COLO829 (cell line): Measurements from ENCODE around the gene BEND3.
A peak's percentile ranks its signal among the peaks of the same experiment; 100 is the strongest.
"Not testable (repeated sequence)": the region's sequence is repeated elsewhere in the genome, so short reads cannot be mapped to it uniquely, and the experiment has no call there.

Experiments used
- DNase-seq: peaks from one replicate; pipeline ENCODE4 v3.0.0; 2012; ENCODE audit warnings: low spot score

Gene BEND3

DNA sequence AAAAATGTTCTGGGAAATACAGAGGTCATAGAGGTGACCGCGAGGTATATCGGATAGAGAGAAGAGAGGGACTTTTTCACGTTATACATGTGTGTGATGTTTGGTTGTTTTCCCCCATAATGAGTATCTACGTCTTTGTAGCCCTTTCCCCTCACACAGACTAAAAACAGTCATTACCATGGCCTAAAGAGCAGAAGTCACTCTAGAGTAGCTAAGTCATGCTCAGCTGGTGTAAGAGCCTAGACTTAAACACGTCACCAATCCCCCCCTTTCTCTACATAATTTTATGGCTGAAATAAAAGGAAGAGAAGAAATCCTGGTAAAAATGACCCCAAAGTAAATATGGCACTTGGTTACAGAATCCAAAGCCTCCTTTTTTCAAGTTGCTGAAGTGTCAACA lies 6.0 kb upstream of the BEND3 start:
- no peak for DNase-seq

- no peak for DNase-seq
Measured at GRCh38 chr6:107120404-107120803, 5.1 kb upstream of the BEND3 start.

GRCh38 chr6:107118976-107119375 lies 3.7 kb upstream of the BEND3 start:
- DNase-seq = no peak

DNA sequence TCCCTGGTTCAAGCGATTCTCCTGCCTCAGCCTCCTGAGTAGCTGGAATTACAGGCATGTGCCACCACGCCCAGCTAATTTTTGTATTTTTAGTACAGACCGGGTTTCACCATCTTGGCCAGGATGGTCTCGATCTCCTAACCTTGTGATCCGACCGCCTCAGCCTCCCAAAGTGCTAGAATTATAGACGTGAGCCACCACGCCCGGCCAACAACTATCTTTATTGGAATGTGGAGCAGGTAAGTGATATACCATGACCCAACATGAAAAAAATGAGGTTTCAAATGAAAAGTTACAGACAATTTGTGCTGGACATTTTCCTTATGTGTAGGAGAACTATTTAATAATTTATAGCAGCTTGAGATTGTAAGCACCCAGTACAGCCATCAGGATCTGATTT lies 3.2 kb upstream of the BEND3 start:
- not testable (repeated sequence) for DNase-seq

DNA sequence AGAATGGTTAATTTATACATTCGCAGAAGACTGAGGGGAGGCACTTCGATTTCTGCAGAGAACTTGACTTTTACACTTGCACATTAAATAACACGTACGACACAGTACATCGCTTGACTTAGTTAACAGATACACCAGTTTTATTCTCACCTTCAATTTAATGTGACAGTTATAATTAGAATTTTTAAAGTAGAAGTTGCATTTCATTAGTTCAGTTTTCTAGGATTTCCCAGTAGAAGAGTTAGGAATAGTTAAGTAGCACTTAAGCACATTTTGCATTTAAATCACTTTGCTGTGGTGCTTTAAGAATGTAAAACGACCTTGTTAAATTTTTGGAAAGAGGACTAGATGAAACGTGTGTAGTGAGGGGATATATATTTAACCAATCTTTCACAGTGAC lies 1.6 kb upstream of the BEND3 start:
- no peak for DNase-seq

DNA sequence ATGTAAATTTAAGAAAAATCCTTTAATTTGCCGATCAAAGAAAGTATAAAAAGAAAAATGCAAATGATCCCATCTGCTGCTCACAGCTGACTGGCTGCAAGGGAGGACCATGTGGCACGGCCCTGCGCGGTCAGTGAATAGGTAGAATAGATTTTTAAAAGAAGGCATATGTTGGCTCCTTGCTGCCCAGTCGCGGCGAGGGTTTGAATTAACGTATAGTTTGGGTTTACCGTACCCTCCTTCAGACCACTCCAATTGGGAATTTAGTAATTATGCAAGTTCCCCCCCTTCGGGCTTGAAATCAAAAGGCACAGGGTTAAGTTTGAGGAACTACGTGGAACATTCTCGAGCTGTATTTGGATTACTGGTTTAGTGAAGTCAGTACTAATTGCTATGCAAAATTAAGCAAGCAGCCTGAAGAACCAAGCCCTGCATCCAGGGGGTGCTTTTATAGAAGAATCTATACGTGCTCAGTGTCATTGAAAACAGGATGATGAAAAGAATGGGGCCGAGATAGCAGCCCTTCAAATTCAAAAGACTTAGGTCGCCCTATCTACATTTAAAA lies 1.1 kb upstream of the BEND3 start:
- no peak for DNase-seq

- no peak for DNase-seq
Measured at GRCh38 chr6:107115695-107116327, 496 bp upstream of the BEND3 start.

DNA sequence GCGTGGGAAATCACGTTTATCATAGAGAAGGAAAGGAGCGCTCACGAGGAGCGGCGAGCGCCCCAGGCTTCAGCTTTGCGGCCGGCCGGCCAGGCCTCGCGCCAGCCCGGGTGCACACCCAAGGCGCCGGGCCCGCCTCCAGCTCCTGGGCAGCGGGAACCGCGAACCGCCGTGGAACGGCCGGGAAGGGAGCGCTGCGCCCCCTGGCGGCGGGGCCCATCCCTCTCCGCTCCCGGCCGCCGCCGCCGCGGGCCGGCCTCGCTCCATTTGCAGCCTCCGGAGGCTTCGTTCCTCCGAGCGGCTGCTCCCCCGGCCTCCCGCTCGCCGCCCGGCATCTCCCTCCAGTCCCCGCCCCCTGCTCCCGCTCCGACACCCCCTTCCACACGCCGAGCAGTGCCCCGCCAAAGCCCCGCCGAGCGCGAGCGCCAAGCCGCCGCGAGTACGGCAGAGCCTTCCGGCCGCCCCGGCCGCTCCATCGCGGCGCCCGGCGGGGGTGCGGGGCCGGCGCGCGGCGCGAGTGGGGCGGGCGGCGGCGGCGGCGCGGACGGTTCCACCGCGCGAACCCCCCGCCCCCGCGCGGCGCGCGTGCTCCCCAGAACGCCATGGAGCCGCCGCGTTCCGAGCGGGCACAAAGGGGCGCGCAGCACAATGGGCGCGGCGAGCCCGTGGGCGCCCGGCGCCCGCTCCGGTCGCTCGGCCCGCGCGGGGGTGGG lies 946 bp downstream of the BEND3 start:
- DNase-seq = peak; percentile 59

- DNase-seq = no peak
Measured at GRCh38 chr6:107110200-107110599, 5.1 kb downstream of the BEND3 start.

- no peak for DNase-seq
Measured at GRCh38 chr6:107108201-107108890, 7.0 kb downstream of the BEND3 start.

DNA sequence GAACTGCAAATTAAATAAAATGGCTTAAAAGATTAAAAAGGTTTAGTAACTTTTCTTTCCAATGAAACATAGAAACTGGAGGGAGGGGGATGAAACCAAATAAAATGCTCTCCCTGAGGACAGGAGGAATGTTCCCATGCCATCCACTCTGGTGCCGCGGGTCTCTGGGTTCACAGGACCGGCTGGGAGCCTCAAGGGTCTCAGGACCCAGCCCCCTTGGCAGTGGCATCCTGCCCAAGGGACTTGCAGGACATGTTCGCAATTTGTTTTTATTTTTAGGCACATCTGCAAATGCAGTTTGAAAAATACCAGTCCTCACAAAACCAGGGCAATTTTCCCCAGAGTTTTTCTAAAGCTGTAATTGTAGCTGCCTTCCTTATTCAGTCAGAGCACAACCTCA lies 7.5 kb downstream of the BEND3 start:
- DNase-seq = no peak

GRCh38 chr6:107106165-107106564 lies 9.2 kb downstream of the BEND3 start:
- no peak for DNase-seq

DNA sequence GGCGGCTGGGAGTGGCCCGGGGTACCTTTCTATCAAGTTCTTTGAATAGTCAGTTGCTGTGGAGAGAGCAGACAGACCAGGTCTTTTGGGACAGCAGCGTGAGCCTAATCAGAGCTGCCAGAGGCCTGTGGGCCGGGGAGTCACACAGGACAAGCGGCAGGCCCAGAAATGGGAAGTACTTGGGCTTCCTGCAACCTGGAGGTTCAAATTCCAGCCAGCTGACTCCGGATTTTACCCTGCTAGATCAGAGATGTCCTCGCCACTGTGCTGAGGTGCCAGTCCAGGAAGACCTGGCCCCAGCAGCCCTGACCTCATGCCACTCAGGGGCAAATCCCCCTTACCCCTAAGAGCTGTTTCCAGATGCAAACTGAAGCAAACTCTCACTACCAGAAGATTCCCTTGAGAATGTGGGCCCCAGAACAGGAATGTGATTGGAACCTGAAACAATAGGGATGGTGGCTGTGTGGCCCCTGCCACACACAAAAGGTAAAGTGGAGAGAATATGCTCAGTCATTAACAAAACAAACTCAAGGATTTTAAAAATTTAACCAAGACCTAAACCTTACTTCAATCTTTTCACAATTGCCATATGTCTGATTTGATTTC lies 9.7 kb downstream of the BEND3 start:
- DNase-seq = no peak

DNA sequence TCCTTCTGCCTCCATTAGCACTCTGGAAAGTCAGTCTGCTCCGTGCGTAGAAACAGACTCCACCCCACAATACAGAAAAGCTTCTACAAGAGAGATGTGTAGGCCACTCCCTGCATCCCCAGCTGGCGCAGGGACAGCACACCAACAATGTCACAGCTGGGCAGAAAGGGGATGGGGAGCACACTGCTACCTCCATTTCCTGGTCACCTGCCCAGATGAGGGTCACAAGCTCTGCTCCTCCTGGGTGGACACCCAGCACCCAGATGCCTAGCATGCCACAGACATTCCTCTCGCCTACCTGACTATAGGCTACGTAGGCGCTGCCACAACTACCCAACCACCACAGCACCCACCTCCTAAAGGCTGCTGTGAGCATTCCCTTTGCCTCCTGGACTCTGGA lies 12.2 kb downstream of the BEND3 start:
- no peak for DNase-seq

DNA sequence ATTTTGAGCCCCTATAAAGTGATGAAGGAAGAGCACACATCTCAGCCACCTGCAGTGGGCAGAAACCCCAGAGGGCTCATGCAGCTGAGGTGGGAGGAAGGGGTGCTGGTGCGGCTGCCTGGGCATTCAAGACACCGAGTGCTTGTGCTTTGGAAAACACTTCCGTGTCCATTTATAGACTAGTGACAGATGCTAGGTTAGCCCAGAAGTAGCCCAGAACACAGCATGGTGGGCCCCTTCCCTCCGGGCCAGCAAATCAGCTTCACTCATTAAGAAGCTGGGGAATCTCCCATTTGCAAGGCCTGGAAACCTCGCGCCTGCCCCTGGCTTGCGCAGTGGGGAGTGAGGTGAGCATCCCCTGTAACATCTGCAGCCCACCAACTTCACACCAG lies 12.9 kb downstream of the BEND3 start:
- no peak for DNase-seq

DNA sequence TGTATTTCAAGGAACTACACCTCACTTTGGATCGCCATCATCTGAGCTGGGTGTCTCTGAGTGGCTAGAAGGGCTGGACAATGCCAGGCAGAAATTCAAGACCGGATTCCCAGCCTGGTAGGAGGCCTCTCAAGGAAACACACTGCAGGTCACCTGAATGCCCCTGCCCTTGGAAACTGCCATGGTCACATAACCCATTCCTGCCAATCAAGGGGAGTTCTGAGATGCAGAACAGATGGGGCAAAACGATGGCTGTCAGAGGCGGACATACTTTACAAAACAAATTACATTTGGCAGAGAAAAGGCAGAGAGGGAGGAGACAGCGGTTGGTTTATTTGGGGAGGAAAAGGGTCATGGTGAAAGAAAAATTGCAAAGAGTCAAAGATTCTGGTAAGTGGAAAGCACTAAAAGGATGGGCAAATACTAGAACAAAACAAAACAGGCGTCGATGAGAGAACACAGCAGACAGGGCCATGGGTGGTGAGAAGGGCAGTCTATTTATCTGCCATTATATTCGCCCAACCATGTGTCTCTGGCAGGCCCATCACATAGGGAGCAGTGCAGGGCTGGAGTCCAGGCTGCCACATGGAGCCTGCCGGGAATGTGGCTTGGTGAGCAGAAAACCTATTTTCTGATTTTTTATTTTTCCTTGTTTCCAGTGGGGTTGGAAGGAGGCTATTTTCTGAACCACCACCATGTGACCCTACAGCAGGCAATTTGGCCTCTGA lies 13.5 kb downstream of the BEND3 start:
- DNase-seq = no peak

DNA sequence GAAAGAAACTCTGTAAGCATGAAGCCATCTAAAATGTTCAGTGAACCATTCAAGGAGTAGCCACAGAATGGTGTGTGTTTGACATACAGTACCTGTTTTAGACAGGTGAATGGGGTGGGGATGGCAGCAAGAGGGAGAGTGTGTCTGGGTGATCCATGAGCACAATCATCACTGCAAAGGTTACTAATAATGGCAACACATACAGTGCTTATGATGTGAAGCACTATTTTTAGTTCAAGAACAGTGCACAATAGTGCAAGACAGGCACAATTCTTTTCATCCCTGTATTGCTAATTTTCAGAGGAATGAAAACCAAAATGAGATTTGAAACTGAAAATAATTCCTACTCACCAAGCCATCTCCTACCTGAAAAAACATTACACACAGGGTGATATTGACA lies 14.1 kb downstream of the BEND3 start:
- no peak for DNase-seq

GRCh38 chr6:107098436-107099307 lies 16.6 kb downstream of the BEND3 start:
- no peak for DNase-seq

- not testable (repeated sequence) for DNase-seq
Measured at GRCh38 chr6:107084459-107084858, 30.9 kb downstream of the BEND3 start.

DNA sequence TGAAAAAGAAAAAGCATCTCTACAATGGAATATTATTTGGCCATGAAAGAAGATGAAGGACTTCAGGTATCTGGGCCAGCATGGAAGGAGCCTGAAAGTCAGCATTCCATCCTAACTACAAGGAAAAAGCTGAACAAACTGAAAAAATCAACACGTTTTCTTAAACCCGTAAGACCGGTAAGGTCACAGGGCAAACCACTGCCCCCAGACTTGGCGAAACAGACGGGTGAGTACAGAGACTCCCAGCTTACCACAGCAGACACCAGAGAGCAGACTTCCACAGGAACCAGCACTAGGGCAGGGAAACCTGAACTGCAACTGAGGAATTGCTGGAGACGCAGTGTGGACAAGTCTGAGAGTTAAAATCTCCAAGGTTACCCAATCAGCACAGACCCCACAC lies 31.4 kb downstream of the BEND3 start:
- DNase-seq = no peak
